Mesenteric fat pad (tissue), 1 donor: ENCODE data around the gene EBI3. TPM values are rescaled to one million over a fixed set of nuclear protein-coding genes. Genes with fewer than 3 reads are reported as not detected.
A peak's percentile ranks its signal among the peaks of the same experiment; 100 is the strongest.
"Not testable (repeated sequence)": the region's sequence is repeated elsewhere in the genome, so short reads cannot be mapped to it uniquely, and the experiment has no call there.

ENCODE experiments used
- DNase-seq: peaks from one replicate; pipeline ENCODE4 v3.0.0-alpha.2; 2020; ENCODE audit warnings: low spot score
- total RNA-seq: library from RNA; stranded (reverse); fragmentation: NEBNext Ultra II Directional; extraction: Animal tissue kit (Norgen Biotek cat#: 25700); gene quantifications from one replicate; pipeline ENCODE4 v1.2.1, GENCODE V29; 2021
- donor health status: DM: yes; HTN: yes; CAD: no.

Gene EBI3
- total RNA-seq, 1 donor from 2014 or later = 5.8 TPM

DNA sequence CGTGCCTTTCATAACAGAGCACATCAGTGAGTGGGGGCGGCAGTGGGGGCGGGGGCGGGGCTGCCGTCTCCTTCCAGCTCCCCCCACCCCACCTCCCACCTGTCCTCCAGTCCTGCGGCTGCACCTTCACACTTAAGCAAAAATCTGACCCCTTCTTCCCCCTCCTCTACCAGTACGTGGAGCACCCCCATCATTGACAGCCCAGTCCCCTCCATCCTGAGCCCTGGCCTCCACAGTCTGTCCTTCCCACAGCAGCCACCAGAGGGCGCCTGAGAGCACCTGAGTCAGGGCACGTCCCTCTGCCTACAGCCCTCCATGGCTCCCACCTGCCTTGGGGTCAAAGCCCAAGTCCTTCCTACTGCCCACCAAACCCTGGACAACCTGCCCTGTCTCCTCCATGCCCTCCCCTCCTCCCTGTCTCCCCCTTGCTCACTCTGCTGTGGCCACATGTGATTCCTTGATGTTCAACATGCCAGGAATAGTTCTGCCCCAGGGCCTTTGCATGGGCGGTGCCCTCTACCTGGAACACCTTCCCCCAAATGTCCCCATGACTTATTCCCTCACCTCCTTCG is 4.0 kb downstream of the EBI3 start:
- DNase-seq = no peak

GRCh38 chr19:4234142-4234861 is 5.0 kb downstream of the EBI3 start:
- no peak for DNase-seq

DNA sequence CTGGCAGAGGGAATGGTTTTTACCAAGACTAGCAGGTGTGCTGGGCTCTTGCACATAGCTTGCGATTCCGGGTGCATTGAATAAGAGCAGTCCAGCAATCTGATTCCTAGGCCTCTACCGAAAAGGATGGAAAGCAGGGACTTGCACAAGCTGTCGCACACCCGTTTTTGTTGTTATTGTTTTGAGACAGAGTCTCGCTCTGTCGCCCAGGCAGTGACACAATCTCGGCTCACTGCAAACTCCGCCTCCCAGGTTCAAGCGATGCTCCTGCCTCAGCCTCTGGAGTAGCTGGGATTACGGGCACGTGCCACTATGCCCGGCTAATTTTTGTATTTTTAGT is 5.5 kb downstream of the EBI3 start:
- DNase-seq = no peak

GRCh38 chr19:4237510-4237909 is 8.2 kb downstream of the EBI3 start:
- DNase-seq = not testable (repeated sequence)

DNA sequence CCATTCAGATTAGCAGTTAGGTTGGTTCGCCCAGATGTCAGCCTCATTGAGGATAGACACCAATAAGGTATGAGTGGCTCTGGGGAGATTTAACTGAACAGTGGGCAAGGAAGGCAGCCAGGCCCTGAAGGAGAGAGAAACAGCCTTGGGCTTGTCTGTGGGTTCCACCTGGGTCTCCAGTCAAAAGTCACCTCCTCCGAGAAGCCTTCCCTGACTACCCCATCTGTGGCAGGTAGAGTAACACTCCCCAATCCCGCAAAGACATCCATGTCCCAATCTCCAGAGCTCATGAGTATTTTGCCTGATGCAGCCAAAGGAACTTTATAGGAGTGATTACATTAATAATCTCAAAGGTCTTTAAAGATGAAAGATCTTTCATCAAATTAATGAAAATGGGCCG is 9.5 kb downstream of the EBI3 start:
- no peak for DNase-seq

DNA sequence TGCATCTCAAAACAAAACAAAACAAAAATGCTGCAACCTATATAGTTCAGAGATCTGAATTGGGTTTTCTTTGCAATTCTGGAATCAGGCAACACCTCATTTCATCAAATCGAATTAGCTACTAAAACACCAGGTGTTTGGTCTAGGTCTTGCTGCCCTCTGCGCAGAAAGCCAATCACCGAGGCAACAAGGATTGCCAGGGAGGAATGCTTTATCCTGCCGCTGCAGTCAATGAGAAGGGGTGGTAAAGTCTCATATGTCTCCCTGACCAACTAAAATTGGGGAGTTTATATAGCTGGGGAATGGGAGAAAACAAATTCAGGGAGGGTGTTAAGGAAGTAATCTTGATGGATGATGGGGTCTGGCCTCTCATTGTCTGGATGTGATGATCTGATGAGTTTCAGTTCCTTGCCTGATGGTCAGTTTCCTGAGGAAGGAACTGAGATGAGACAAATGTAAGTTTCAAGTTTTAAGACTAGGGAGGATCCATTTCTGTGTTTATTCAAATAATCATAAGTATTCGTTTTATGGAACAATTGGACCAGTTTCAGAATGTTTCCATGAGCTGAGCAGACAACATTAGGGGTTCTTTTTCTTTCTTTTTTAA is 12.6 kb downstream of the EBI3 start:
- no peak for DNase-seq

DNA sequence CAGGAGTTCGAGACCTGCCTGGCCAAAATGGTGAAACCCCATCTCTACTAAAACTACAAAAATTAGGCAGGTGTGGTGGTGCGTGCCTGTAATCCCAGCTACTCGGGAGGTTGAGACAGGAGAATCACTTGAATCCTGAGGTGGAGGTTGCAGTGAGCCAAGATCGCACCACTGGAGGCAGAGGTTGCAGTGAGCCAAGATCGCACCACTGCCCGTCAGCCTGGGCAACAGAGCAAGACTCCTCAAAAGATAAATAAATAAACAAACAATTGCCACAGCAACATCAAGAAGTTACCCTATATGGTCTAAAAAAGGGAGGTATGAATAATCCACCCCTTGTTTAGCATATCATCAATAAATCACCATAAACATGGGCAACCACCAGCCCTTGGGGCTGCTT is 16.6 kb downstream of the EBI3 start:
- not testable (repeated sequence) for DNase-seq

GRCh38 chr19:4246767-4247593 is 17.7 kb downstream of the EBI3 start, which contains the start of gene YJU2:
YJU2 (plus strand) TSS chr19:4247080; CDS start chr19:4247147, 67 bp downstream.
- peak; percentile 98 for DNase-seq

- DNase-seq = no peak
Observed at GRCh38 chr19:4256563-4256962, 27.2 kb downstream of the EBI3 start.

DNA sequence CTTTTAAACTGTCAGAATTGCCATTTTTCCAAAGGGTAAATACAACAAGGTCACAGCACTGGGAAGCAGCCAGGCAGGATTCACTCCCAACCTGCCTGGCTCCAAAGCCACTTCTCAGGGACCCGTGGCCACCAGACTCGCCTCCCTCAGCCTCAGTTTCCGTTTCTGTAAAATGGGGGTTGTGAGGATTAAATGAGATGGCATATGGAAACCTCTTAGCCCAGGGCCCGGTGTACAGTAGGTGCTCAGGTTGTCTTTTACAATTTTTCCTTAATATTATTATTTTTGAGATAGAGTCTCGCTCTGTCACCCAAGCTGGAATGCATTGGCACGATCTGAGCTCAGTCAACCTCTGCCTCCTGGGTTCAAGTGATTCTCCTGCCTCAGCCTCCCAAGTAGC is 27.7 kb downstream of the EBI3 start:
- no peak for DNase-seq

DNA sequence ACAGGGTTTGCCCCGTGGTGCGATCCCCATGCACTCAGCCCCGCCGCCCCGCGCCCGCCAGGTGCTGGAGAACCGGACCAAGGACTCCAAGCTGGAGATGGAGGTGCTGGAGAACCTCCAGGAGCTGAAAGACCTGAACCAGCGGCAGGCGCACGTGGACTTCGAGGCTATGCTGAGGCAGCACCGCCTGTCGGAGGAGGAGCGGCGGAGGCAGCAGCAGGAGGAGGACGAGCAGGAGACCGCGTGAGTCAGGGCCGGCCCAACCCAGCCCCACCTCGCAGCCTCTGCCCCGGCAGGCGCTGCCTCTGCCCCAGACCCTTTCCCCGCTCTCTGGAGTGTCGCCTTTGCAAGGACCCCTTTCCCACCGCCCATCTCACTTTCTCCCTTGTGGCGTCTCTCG is 28.9 kb downstream of the EBI3 start:
- DNase-seq = no peak

GRCh38 chr19:4260613-4261191 is 31.4 kb downstream of the EBI3 start:
- DNase-seq = no peak

GRCh38 chr19:4264812-4265211 is 35.5 kb downstream of the EBI3 start:
- no peak for DNase-seq

GRCh38 chr19:4266253-4267000 is 37.1 kb downstream of the EBI3 start:
- no peak for DNase-seq

- DNase-seq = no peak
Observed at GRCh38 chr19:4267101-4267900, 38.0 kb downstream of the EBI3 start.

DNA sequence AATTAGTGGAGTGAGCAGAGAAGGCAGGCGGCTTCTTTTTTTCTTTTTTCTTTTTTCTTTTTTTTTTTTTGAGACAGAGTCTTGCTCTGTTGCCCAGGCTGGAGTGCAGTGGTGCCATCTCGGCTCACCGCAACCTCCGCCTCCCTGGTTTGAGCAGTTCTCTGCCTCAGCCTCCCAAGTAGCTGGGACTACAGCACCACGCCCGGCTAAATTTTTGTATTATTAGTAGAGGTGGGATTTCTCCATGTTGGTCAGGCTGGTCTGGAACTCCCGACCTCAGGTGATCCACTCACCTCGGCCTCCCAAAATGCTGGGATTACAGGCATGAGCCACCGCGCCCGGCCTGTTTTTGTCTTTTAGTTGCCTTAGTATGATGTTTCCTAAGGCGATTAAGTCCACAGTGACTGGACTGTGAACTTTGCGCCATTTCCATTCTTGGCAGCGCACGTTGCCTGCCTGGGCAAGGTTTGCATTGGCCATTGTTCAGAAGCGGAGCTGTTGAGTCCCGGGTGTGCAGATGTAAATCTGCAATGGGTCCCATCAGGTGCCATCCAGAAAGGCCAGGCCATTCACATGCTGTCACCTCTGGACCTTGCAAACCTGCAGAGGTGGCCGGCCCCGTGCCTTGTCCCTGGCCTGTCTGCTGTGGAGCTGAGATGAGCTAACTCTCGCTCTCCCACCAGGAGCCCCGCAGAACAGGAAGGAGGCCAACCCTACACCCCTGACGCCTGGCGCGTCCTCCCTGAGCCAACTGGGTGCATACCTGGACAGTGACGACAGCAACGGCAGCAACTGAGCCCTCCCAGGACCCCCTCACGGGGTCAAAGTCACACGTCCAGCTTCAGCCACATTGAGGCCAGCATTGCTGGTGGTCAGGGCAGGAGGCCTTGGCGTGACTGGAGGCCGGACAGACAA is 38.8 kb downstream of the EBI3 start:
- DNase-seq = no peak

GRCh38 chr19:4268816-4269430 is 39.6 kb downstream of the EBI3 start:
- DNase-seq = no peak

DNA sequence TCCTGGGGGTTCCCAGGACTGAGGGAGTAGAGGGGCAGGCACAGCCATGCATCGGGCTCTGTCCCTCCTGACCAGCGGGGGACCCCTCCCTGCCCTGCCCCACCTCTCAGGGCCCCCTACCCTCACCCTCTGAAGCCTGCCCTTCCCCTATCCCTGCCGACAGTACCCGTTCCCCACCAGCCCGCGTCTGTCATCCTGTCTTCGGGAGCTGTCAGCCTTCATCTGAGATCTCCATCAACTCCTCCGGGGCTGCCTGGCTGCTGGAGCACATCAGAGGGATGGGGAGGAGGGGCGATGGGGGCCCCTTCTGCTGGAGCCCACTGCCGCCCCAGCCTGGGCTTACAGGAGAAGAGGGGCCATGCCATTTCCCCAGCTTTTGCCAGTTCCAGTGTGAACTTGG is 43.6 kb downstream of the EBI3 start:
- DNase-seq = no peak
